Esophagus squamous epithelium (tissue), 5 donors: ENCODE data around the gene RETREG1. TPM values are rescaled to one million over a fixed set of nuclear protein-coding genes. Genes with fewer than 3 reads are reported as not detected.

Experiments used
- DNase-seq: peaks from one replicate; lab custom pipeline; 2025; lab: John Stamatoyannopoulos, UW
- H3K27ac ChIP-seq, 4 donors: fragments of 200-600 bp; sonication (generic); one replicate each; pipeline ENCODE4 v1.5.1; 2016 to 2019; ENCODE audit warnings: mild to moderate bottlenecking in 1 of 4
- H3K27me3 ChIP-seq, 4 donors: fragments of 200-600 bp; sonication (generic); 1 replicate in 3 of 4; 2 replicates in 1 of 4; pipeline versions ENCODE4 v1.5.1 to v1.6.0; 2017 to 2021; ENCODE audit warnings: antibody characterized with exemption in 1 of 4
- H3K36me3 ChIP-seq, 3 donors: fragments of 200-600 bp; sonication (generic); one replicate each; pipeline ENCODE4 v1.5.1; 2016 to 2019
- H3K4me1 ChIP-seq, 3 donors: fragments of 200-600 bp; sonication (generic); one replicate each; pipeline ENCODE4 v1.5.1; 2017 to 2019
- H3K4me3 ChIP-seq, 4 donors: fragments of 200-600 bp; sonication (generic); 1 replicate in 3 of 4; 2 replicates in 1 of 4; pipeline ENCODE4 v1.5.1; 2016 to 2019; ENCODE audit warnings: mild to moderate bottlenecking in 2 of 4, moderate library complexity in 1 of 4
- H3K9me3 ChIP-seq, 3 donors: fragments of 200-600 bp; sonication (generic); one replicate each; pipeline ENCODE4 v1.5.1; 2016 to 2019
- CTCF ChIP-seq, 6 experiments: fragments of 450-650 bp in 4 of 6; fragments of 200-600 bp in 2 of 6; sonication (generic) in 2 of 6; IDR thresholded peaks; one replicate each; pipeline ENCODE4 v1.5.1; 2016 to 2019; ENCODE audit warnings: antibody characterized with exemption in 6 of 6, mild to moderate bottlenecking in 4 of 6, moderate library complexity in 4 of 6
- POLR2A ChIP-seq, 4 donors: fragments of 450-650 bp; IDR thresholded peaks; one replicate each; pipeline ENCODE4 v1.6.1; 2017; ENCODE audit warnings: antibody characterized with exemption in 4 of 4, mild to moderate bottlenecking in 4 of 4, moderate library complexity in 3 of 4
- WGBS, 2 donors: methylation state at CpG; one replicate each; pipeline ENCODE4 v1.1.5; 2018; 5-methylcytosine and 5-hydroxymethylcytosine counted together
- intact Hi-C: fragments of 100-400 bp; cut with DNase I; formaldehyde crosslinking; loops from one replicate; pipeline ENCODE4 v1.15.0; 2022
- total RNA-seq, 4 donors: library from RNA; depleted of rRNA; stranded (reverse); fragments of >200 nt; gene quantifications; one replicate each; pipeline ENCODE4 v1.1.0, GENCODE V29; 2016
- donor health status: DM: yes; HTN: yes; CAD: no.

The RETREG1 gene
- total RNA-seq, 4 donors from 2014 or later = 0.68 to 6.1 (median 3.9) TPM

GRCh38 chr5:16585041-16585667 is 31.6 kb downstream of the RETREG1 start:
- 80 to 89% methylated on average over 2 to 4 of the region's 4 CpGs for whole genome bisulfite sequencing, 2 donors
- TF ChIP-seq POLR2A (IDR thresholded peaks at IDR 0.05) = no peak
- peak in 3 of 6 experiments; percentile 15 to 38 (median 26) for TF ChIP-seq CTCF (IDR thresholded peaks at IDR 0.05)
- Histone ChIP-seq H3K27me3 (no peaks in the 10 kb centered on the region), H3K36me3 (no peaks in the 10 kb centered on the region), H3K4me1 (no peaks in the 10 kb centered on the region), H3K4me3 (no peak overlapping the region), H3K9me3 (no peaks in the 10 kb centered on the region), H3K27ac (no peak overlapping the region)
- intact Hi-C loops = no loop called here
- no peak for DNase-seq

GRCh38 chr5:16582081-16582480 is 34.7 kb downstream of the RETREG1 start:
- TF ChIP-seq POLR2A (IDR thresholded peaks at IDR 0.05) (no peak), CTCF (IDR thresholded peaks at IDR 0.05) (no peak)
- Histone ChIP-seq H3K4me1 (no peaks in the 10 kb centered on the region), H3K27me3 (no peaks in the 10 kb centered on the region), H3K4me3 (no peak overlapping the region), H3K27ac (no peak overlapping the region), H3K9me3 (no peaks in the 10 kb centered on the region), H3K36me3 (no peaks in the 10 kb centered on the region)
- intact Hi-C loops = no loop called here
- DNase-seq = no peak
- WGBS, 2 donors = 32 to 47% methylated on average over 4 of the region's 4 CpGs

- 43 to 56% methylated on average over 5 to 6 of the region's 6 CpGs for WGBS, 2 donors
- TF ChIP-seq POLR2A (IDR thresholded peaks at IDR 0.05) = no peak
- no peak for TF ChIP-seq CTCF (IDR thresholded peaks at IDR 0.05)
Measured at GRCh38 chr5:16580382-16580781, 36.4 kb downstream of the RETREG1 start.

GRCh38 chr5:16579142-16579847 is 37.5 kb downstream of the RETREG1 start:
- no peak overlapping the region for H3K27ac ChIP-seq
- WGBS, 2 donors = 58 to 75% methylated on average over 6 of the region's 6 CpGs
- H3K4me1 ChIP-seq = peaks cover 0 to 13% (median 0%) of the 10 kb centered on the region in 3 donors
- no peaks in the 10 kb centered on the region for H3K9me3 ChIP-seq
- H3K27me3 ChIP-seq = no peaks in the 10 kb centered on the region
- no peak for DNase-seq
- intact Hi-C loops = no loop called here
- H3K36me3 ChIP-seq = no peaks in the 10 kb centered on the region
- no peak overlapping the region for H3K4me3 ChIP-seq
- TF ChIP-seq CTCF (IDR thresholded peaks at IDR 0.05) (no peak), POLR2A (IDR thresholded peaks at IDR 0.05) (no peak)

More at GRCh38 chr5:16580382-16580781, 36.4 kb downstream of the RETREG1 start:
- H3K4me3 ChIP-seq = no peak overlapping the region
- DNase-seq = no peak
- H3K9me3 ChIP-seq = no peaks in the 10 kb centered on the region
- no peak overlapping the region for H3K27ac ChIP-seq
- intact Hi-C loops = no loop called here
- no peaks in the 10 kb centered on the region for H3K27me3 ChIP-seq
- H3K36me3 ChIP-seq = no peaks in the 10 kb centered on the region
- peaks cover 0 to 2% (median 0%) of the 10 kb centered on the region in 3 donors for H3K4me1 ChIP-seq

- H3K4me3 ChIP-seq = no peak overlapping the region
- 86 to 94% methylated on average over 4 of the region's 4 CpGs for WGBS, 2 donors
- TF ChIP-seq POLR2A (IDR thresholded peaks at IDR 0.05) = no peak
- TF ChIP-seq CTCF (IDR thresholded peaks at IDR 0.05) = no peak
- H3K4me1 ChIP-seq = peaks cover 0 to 14% (median 0%) of the 10 kb centered on the region in 3 donors
- no peak for DNase-seq
- no peaks in the 10 kb centered on the region for H3K9me3 ChIP-seq
- no peak overlapping the region for H3K27ac ChIP-seq
- intact Hi-C loops = no loop called here
- no peaks in the 10 kb centered on the region for H3K27me3 ChIP-seq
- H3K36me3 ChIP-seq = no peaks in the 10 kb centered on the region
Measured at GRCh38 chr5:16578474-16578883, 38.3 kb downstream of the RETREG1 start.
